Stimulated activated CD8-positive, alpha-beta memory T cell treated with anti-CD3 and anti-CD28 coated beads, Interleukin-4, amount 100 ng/mL, for 1 hour (primary cell): ENCODE data around the gene EIF4EBP2.

Experiments used
- DNase-seq, 2 donors: peaks; one replicate each; pipeline ENCODE4 v3.0.0-alpha.2; 2020; ENCODE audit warnings: low read depth in 2 of 2, low spot score in 1 of 2

The EIF4EBP2 gene

DNA sequence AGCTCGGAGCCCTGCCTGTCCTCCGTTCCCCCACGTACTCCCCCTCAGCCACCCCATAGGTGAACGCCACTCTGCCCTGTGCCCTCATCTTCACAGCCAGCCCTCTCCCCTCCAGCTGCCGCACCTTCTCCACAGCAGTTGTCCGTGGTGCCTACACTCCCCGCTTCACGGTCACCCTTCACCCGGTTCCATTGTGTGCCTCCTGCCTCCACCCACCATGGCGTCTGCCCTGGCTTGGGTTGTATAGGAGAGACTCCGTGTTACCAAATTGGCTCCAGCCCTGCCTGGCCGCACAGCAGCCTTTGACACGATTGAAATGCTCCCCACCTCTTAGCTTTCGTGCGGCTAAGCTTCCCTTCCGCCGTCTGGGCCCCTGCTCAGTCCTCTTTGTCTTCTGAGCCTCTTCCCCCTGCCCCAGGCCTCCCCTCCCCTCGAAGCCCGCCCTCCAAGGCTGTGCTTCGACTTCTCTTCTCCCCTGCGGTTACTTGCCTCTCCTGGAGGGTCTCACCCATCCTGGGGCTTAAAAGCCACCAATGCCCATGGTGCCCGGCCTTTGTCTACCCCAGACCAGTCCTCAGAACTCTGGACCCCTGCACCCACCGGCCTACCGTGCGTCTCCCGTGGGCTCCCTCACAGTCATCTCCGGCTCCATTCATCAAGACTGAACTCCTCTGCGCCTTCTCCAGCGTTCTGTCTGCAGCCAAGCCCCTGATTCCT is 56.0 kb downstream of the EIF4EBP2 start:
- DNase-seq, result no peak

- peak in 1 of 2 donors; percentile 13 for DNase-seq
Measured at GRCh38 chr10:70461397-70462348, 57.7 kb downstream of the EIF4EBP2 start.

GRCh38 chr10:70462349-70462984 is 58.5 kb downstream of the EIF4EBP2 start:
- no peak for DNase-seq

GRCh38 chr10:70465278-70465677 is 61.3 kb downstream of the EIF4EBP2 start:
- DNase-seq, result no peak

GRCh38 chr10:70465832-70466231 is 61.9 kb downstream of the EIF4EBP2 start:
- no peak for DNase-seq

DNA sequence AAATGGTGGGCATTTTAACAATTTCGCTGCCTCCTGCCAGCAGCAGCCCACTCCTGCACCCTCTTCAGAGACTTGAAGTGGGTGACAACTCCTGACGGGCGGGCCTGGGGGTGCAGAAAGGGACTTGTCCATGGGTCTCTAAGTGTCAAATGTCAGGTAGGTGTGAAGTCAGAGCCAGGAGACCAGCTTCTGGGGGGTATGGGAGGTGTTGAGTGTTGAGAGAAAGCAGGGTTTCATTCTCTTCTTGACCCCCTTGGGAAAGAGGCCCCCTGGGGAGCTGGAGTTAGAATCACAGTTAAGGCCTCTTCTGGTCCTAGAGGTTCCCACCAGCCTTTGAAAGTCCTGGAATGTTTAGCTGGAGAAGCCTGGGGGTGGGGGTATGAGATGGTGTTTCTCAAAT is 63.0 kb downstream of the EIF4EBP2 start:
- DNase-seq, result no peak

DNA sequence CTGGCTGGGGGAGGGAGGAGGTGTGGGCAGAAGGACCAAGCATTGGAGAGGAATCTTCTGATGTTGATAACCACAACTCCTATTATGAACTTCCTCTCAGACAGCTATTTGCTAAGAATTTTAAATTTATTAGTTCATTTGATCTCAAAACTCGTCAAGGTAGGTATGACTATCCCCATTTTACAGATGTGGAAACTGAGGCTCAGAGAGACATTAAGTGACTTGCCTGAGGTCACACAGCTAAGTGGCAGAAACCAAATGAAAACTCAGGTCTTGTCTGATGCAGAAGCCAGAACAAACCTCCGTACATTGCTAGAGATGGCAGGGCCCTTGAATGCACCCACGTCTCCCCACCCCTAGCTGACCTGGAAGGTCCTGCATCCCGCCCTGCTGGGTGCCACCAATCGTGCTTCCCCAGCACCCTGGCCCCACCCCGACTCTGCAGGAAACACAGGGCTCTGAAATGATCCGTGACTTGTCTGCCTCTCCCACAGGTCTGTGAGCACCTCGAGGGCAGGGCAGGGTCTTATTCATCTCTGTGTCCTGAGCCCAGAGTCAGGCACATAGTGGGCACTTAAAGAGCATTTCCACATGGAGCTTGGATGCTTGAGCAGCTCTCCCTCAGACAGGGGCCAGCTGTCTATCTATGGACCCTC is 69.0 kb downstream of the EIF4EBP2 start:
- no peak for DNase-seq

DNA sequence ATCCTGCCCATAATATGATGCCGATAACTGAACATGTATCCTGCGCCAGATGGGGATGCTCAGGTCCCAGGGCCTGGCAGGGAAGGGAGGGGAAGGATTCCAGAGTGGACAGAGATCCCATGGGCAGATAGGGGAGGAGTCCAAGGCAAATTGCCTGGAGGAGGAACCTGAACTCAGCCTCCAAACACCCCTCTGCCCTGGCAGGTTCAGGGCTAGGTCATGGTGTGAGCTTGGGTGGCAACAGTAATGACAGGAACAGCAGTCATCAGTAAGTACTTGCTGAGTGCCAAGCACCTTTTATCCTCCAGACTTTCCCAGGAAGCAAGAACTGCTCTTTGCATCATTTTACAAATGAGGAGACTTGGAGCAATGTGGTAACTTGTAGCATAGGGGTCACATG is 70.8 kb downstream of the EIF4EBP2 start:
- no peak for DNase-seq

DNA sequence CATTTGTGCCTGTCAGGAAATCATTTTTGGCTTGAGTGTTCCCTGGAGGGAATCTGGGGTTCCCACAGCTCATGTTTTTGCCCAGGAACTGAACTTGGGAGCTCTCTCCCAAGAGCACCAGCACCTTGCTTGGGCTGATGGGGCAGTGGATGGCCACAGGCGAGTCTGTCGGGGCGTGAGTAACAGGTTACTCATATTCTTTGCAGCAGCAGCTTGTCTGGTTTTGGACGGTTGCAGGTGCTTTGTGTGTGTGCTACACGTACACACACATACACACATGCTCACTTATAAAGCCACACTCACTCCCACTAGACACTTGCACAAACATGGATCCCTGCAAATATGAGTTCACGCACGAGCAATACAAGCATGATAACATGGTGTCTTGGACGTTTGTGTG is 71.7 kb downstream of the EIF4EBP2 start:
- no peak for DNase-seq

- no peak for DNase-seq
Measured at GRCh38 chr10:70476249-70477035, 72.5 kb downstream of the EIF4EBP2 start.

- peak; percentile 27 to 49 for DNase-seq
Measured at GRCh38 chr10:70477661-70478162, 73.8 kb downstream of the EIF4EBP2 start.
